HCT116 (cell line): ENCODE measurements around the gene ABTB2. TPM values are rescaled to one million over a fixed set of nuclear protein-coding genes. Genes with fewer than 3 reads are reported as not detected.

ENCODE experiments used
- ATAC-seq: fragments of 200-7000 bp; cut with Tn5 transposase; 2 replicates; pipeline ENCODE4 v1.9.1; 2020; ENCODE audit warnings: mild to moderate bottlenecking, moderate library complexity
- BruUV-seq: library from RNA; stranded (reverse); fragments of 400-500 nt; replicated peaks from 2 replicates; lab custom pipeline; 2021; lab: Mats Ljungman, UMichigan
- CTCF ChIA-PET: fragments of 300-600 bp; sonication (Branson Sonifier 250); formaldehyde crosslinking; loops from one replicate; lab custom pipeline; 2021; ENCODE audit warnings: antibody characterized with exemption; lab: Charles Lee
- POLR2A ChIA-PET: fragments of 300-600, 350-600 bp; sonication (Branson Sonifier 250); formaldehyde crosslinking; loops from one replicate; lab custom pipeline; 2021; ENCODE audit warnings: antibody characterized with exemption; lab: Charles Lee
- RAD21 ChIA-PET, 2 experiments: fragments of 300-600 bp; sonication (Branson Sonifier 250); formaldehyde crosslinking; loops; one replicate each; lab custom pipeline; 2023; ENCODE audit warnings: low total read pairs in 2 of 2; ENCODE audit not compliant: uncharacterized antibody in 2 of 2, unreplicated experiment in 2 of 2, low non-redundant PET in 1 of 2; lab: Charles Lee
- DNase-seq: peaks from one replicate; pipeline ENCODE4 v3.0.0-alpha.2; 2010; ENCODE audit warnings: low read depth, low spot score
- H2AFZ ChIP-seq: fragments of 200-600 bp; shearing (Covaris generic), sonication (generic); 2 replicates; pipeline ENCODE4 v1.6.1; 2017; ENCODE audit warnings: low read depth, mixed run types, mixed read lengths, antibody characterized with exemption, low read length; ENCODE audit not compliant: poor library complexity, severe bottlenecking
- H3K27ac ChIP-seq: 2 replicates; pipeline ENCODE4 v1.5.1; 2012; ENCODE audit warnings: low read depth, low read length
- H3K27me3 ChIP-seq: fragments of 200-600 bp; sonication (generic); 2 replicates; pipeline ENCODE4 v1.6.1; 2016; ENCODE audit warnings: mixed run types, low read length, mixed read lengths; ENCODE audit not compliant: insufficient read depth
- H3K36me3 ChIP-seq, 2 experiments: fragments of 200-500 bp in 1 of 2; fragments of 200-600 bp in 1 of 2; sonication (Bioruptor generic) in 1 of 2; sonication (generic) in 1 of 2; 2 replicates each; pipeline versions ENCODE4 v1.5.1 to v1.6.1; 2014 to 2016; ENCODE audit warnings: low read length in 2 of 2, inconsistent platforms in 1 of 2, mixed read lengths in 1 of 2, mixed run types in 1 of 2; ENCODE audit not compliant: insufficient read depth in 2 of 2, control insufficient read depth in 1 of 2
- H3K4me1 ChIP-seq, 2 experiments: fragments of 200-600 bp in 1 of 2; sonication (generic) in 1 of 2; 2 replicates each; pipeline versions ENCODE4 v1.5.1 to v1.6.1; 2012 to 2017; ENCODE audit warnings: low read length in 2 of 2, inconsistent platforms in 1 of 2, mild to moderate bottlenecking in 1 of 2, mixed read lengths in 1 of 2, mixed run types in 1 of 2, moderate library complexity in 1 of 2; ENCODE audit not compliant: insufficient read depth in 2 of 2, control insufficient read depth in 1 of 2
- H3K4me2 ChIP-seq: fragments of 200-600 bp; sonication (generic); 2 replicates; pipeline ENCODE4 v1.6.1; 2017; ENCODE audit warnings: mixed run types, low read length, mixed read lengths
- H3K4me3 ChIP-seq, 2 experiments: fragments of 200-600 bp in 1 of 2; sonication (generic) in 1 of 2; replicated peaks in 1 of 2; 2 replicates each; pipeline ENCODE4 v1.5.1; 2011 to 2016; ENCODE audit warnings: low read length in 2 of 2, control low read depth in 1 of 2, low read depth in 1 of 2, mild to moderate bottlenecking in 1 of 2, mixed read lengths in 1 of 2, mixed run types in 1 of 2
- H3K79me2 ChIP-seq: fragments of 200-600 bp; sonication (generic); 2 replicates; pipeline ENCODE4 v1.6.1; 2017; ENCODE audit warnings: mild to moderate bottlenecking, mixed run types, low read length, moderate library complexity, mixed read lengths; ENCODE audit not compliant: insufficient read depth
- H3K9ac ChIP-seq: fragments of 200-600 bp; sonication (generic); 2 replicates; pipeline ENCODE4 v1.6.1; 2016; ENCODE audit warnings: low read length, mixed read lengths
- H3K9me2 ChIP-seq: fragments of 200-600 bp; sonication (generic), shearing (Covaris generic); 2 replicates; pipeline ENCODE4 v1.6.1; 2017; ENCODE audit warnings: mixed run types, mild to moderate bottlenecking, moderate library complexity; ENCODE audit not compliant: insufficient read depth
- H3K9me3 ChIP-seq, 2 experiments: fragments of 200-500 bp in 1 of 2; fragments of 200-600 bp in 1 of 2; sonication (Bioruptor generic) in 1 of 2; sonication (generic) in 1 of 2; 2 replicates each; pipeline ENCODE4 v1.6.1; 2014 to 2017; ENCODE audit warnings: low read length in 2 of 2, mixed read lengths in 2 of 2, inconsistent platforms in 1 of 2, low read depth in 1 of 2, mild to moderate bottlenecking in 1 of 2, mixed run types in 1 of 2, moderate library complexity in 1 of 2; ENCODE audit not compliant: control insufficient read depth in 1 of 2, insufficient read depth in 1 of 2
- H4K20me1 ChIP-seq: fragments of 200-600 bp; sonication (generic), shearing (Covaris generic); 2 replicates; pipeline ENCODE4 v1.6.1; 2017; ENCODE audit warnings: mixed run types, mild to moderate bottlenecking, moderate library complexity; ENCODE audit not compliant: insufficient read depth
- ATF3 ChIP-seq: IDR thresholded peaks from 2 replicates; pipeline ENCODE4 v1.6.1; 2012
- EGR1 ChIP-seq: IDR thresholded peaks from 2 replicates; pipeline ENCODE4 v1.6.1; 2012; ENCODE audit warnings: low read depth
- ELF1 ChIP-seq: IDR thresholded peaks from 2 replicates; pipeline ENCODE4 v1.6.1; 2012; ENCODE audit warnings: low read depth, borderline replicate concordance
- EZH2phosphoT487 ChIP-seq: fragments of 200-600 bp; IDR thresholded peaks from 2 replicates; pipeline ENCODE4 v1.6.1; 2018; ENCODE audit warnings: antibody characterized with exemption, borderline replicate concordance
- FOSL1 ChIP-seq: IDR thresholded peaks from 2 replicates; pipeline ENCODE4 v1.6.1; 2012; ENCODE audit warnings: low read depth
- MAX ChIP-seq: IDR thresholded peaks from 2 replicates; pipeline ENCODE4 v1.6.1; 2012
- POLR2A ChIP-seq: IDR thresholded peaks from 2 replicates; pipeline ENCODE4 v1.7.0; 2011; ENCODE audit warnings: borderline replicate concordance; ENCODE audit not compliant: insufficient read depth, insufficient read length; ENCODE audit errors: extremely low read depth
- POLR2AphosphoS5 ChIP-seq: IDR thresholded peaks from 2 replicates; pipeline ENCODE4 v1.6.1; 2011; ENCODE audit warnings: mild to moderate bottlenecking, low read depth, low read length, moderate library complexity
- RAD21 ChIP-seq: IDR thresholded peaks from 2 replicates; pipeline ENCODE4 v1.6.1; 2012; ENCODE audit warnings: low read depth, mild to moderate bottlenecking
- SP1 ChIP-seq: IDR thresholded peaks from 2 replicates; pipeline ENCODE4 v1.6.1; 2012; ENCODE audit warnings: low read depth
- TCF7L2 ChIP-seq: IDR thresholded peaks from 2 replicates; pipeline ENCODE4 v1.7.0; 2011; ENCODE audit warnings: borderline replicate concordance, inconsistent platforms; ENCODE audit not compliant: insufficient read depth, insufficient read length; ENCODE audit errors: extremely low read depth
- YY1 ChIP-seq: IDR thresholded peaks from 2 replicates; pipeline ENCODE4 v1.6.1; 2011; ENCODE audit warnings: low read length, low read depth, moderate library complexity, mild to moderate bottlenecking; ENCODE audit not compliant: insufficient replicate concordance; ENCODE audit errors: extremely low read depth
- ZNF274 ChIP-seq: fragments of 200-500 bp; sonication (Bioruptor generic); IDR thresholded peaks from 2 replicates; pipeline ENCODE4 v1.6.1; 2014; ENCODE audit warnings: mild to moderate bottlenecking, low read depth, low read length, inconsistent platforms
- intact Hi-C: fragments of 100-400 bp; cut with micrococcal nuclease; formaldehyde crosslinking; loops from 2 replicates; pipeline ENCODE4 v1.10.0; 2022
- total RNA-seq: library from RNA; stranded (reverse); gene quantifications from one replicate; pipeline ENCODE4 v1.2.1, GENCODE V29; 2021; ENCODE audit not compliant: unreplicated experiment

The ABTB2 gene
- total RNA-seq, 1 experiment from 2014 or later: 6.8 TPM

GRCh38 chr11:34204396-34205279, 153.2 kb downstream of the ABTB2 start (continued):
- TF ChIP-seq SP1 (peak; percentile 80), POLR2AphosphoS5 (no peak), EGR1 (no peak), POLR2A (no peak), RAD21 (peak; percentile 24; the same call in 1 of the 2 replicates)

- ATAC-seq: no peak
- Histone ChIP-seq H3K4me2 (0 out of 2 replicates have a peak overlapping the region, but pooled peaks have one; percentile 4), H3K4me3 (no peak overlapping the region), H3K9me3 (no peaks in the 10 kb centered on the region), H3K79me2 (no peaks in the 10 kb centered on the region), H4K20me1 (no peaks in the 10 kb centered on the region), H3K27ac (no peak overlapping the region), H3K27me3 (no peaks in the 10 kb centered on the region), H3K9me2 (no peaks in the 10 kb centered on the region)
- no peak for DNase-seq
- RAD21 ChIA-PET: no interaction called here
- CTCF ChIA-PET: no interaction called here
- POLR2A ChIA-PET: no interaction called here
- TF ChIP-seq EZH2phosphoT487: no peak
- no peak for TF ChIP-seq YY1
- TF ChIP-seq ELF1: no peak
- TF ChIP-seq TCF7L2: no peak
- TF ChIP-seq POLR2AphosphoS5: no peak
- TF ChIP-seq ZNF274: no peak
- no peak for TF ChIP-seq ATF3
- no peak for TF ChIP-seq EGR1
- no peak for TF ChIP-seq FOSL1
- TF ChIP-seq SP1: no peak
- no peak for TF ChIP-seq MAX
- TF ChIP-seq, all 23 proteins: peak for 0
- no peak overlapping the region for H2AFZ ChIP-seq
- H3K4me1 ChIP-seq: peaks cover 10 to 44% of the 10 kb centered on the region in 2 experiments
- no peaks in the 10 kb centered on the region for H3K36me3 ChIP-seq
- intact Hi-C loops: no loop called here
- H3K9ac ChIP-seq: no peak overlapping the region
- BruUV-seq: no TSS peak
Measured at GRCh38 chr11:34203377-34203871, 154.4 kb downstream of the ABTB2 start.
